ENCODE measurements around the gene PRMT9.

Gene PRMT9

GRCh38 chr4:147683717-147684700 lies at the start of gene PRMT9:
TSS of gene PRMT9 (minus strand) at chr4:147684163. CDS start at chr4:147683987, 176 bp downstream.
- DNase-seq (ENCODE audit: low read depth in 2 of 2): peak; percentile 74 to 76

- DNase-seq (ENCODE audit: low read depth in 2 of 2): no peak
These were observed 48.7 kb upstream of the PRMT9 start for GRCh38 chr4:147732518-147733235.

GRCh38 chr4:147731580-147732517 lies 47.9 kb upstream of the PRMT9 start, which contains the start of gene ARHGAP10:
TSS of gene ARHGAP10 (plus strand) at chr4:147732088. CDS start at chr4:147732302, 214 bp downstream.
- peak; percentile 42 to 50 for DNase-seq (ENCODE audit: low read depth in 2 of 2)

DNA sequence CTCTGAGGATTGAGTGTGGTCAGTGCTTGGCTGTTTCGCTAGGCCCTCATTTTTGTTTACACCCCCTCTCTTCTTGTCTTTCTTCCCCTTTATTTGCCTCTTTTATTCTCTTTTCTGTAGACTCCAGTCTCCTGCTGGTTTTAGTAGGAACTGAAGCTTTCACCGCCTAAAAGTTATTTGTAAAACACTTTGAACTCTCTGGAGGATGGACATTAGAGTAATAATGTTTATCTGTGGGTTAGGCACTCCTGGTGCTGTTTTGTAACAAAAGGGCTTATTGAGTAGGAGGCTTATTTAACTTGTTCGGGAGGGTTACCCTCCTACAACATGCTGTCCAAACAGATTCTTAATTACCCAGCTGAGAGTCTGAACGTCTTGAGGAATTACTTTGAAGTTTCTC lies 46.4 kb upstream of the PRMT9 start:
- no peak for DNase-seq (ENCODE audit: low read depth in 2 of 2)

GRCh38 chr4:147727476-147728028 lies 43.6 kb upstream of the PRMT9 start:
- DNase-seq (ENCODE audit: low read depth in 2 of 2): no peak

DNA sequence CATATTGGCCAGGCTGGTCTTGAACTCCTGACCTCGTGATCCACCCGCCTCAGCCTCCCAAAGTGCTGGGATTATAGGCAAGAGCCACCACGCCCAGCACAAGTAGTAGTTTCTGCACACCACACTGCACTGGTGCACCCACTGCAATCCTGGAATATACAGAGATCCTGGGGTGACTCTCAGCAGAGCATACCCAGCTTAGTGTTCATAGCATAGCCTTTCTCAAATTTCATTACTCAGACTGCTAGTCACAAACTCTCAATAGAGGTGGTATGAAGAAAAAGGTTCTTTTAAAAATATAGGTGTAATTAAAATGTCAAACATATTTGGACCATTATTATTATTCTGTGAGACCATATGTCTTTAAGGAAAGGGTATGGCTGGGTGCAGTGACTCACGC lies 41.7 kb upstream of the PRMT9 start:
- no peak for DNase-seq (ENCODE audit: low read depth in 2 of 2)

DNA sequence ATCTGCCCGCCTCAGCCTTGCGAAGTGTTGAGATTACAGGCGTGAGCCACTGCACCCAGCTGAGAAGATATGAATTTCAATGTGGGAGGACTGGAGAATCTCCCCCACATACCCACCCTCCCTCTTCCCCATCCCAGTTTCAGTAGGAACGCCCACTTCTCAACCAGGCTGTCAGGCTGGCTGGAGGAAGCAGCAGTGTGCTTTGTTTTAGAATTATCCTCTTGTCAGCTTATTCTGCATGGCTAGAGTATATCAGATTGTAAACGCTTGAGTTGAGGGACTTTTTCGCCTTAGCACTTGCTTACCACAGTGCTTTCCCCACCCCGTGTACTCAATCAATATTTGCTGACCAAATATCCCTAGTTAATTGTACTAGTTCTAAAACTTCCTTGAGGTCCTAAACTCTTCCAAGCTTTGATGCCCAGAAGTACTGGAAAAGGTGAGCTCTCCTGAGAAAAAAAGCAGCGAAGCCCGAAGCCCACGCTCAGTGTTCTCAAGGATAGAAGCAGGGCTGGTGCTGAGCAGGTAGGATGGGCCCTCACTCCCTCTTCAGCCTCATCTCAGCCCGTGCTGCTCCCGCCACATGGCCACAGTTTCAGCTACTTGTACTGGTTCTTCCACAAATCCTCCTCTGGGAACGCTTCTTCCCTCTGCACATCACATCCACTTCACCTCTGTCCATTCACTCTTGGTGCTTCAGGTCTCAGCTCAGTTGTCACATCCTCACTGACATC lies 40.7 kb upstream of the PRMT9 start:
- no peak for DNase-seq (ENCODE audit: low read depth in 2 of 2)

- no peak for DNase-seq (ENCODE audit: low read depth in 2 of 2)
These were observed 39.4 kb upstream of the PRMT9 start for GRCh38 chr4:147723326-147723725.

GRCh38 chr4:147717878-147718277 lies 33.9 kb upstream of the PRMT9 start:
- DNase-seq (ENCODE audit: low read depth in 2 of 2): no peak

GRCh38 chr4:147714575-147715401 lies 30.8 kb upstream of the PRMT9 start:
- DNase-seq (ENCODE audit: low read depth in 2 of 2): no peak

GRCh38 chr4:147709999-147710398 lies 26.0 kb upstream of the PRMT9 start:
- no peak for DNase-seq (ENCODE audit: low read depth in 2 of 2)

GRCh38 chr4:147707892-147708672 lies 24.1 kb upstream of the PRMT9 start:
- peak in 1 of 2 donors; percentile 31 for DNase-seq (ENCODE audit: low read depth in 2 of 2)

GRCh38 chr4:147704846-147705245 lies 20.9 kb upstream of the PRMT9 start:
- DNase-seq (ENCODE audit: low read depth in 2 of 2): no peak

- no peak for DNase-seq (ENCODE audit: low read depth in 2 of 2)
These were observed 12.9 kb upstream of the PRMT9 start for GRCh38 chr4:147696866-147697265.

- DNase-seq (ENCODE audit: low read depth in 2 of 2): no peak
These were observed 9.3 kb upstream of the PRMT9 start for GRCh38 chr4:147693218-147693617.

- no peak for DNase-seq (ENCODE audit: low read depth in 2 of 2)
These were observed 7.9 kb upstream of the PRMT9 start for GRCh38 chr4:147691820-147692219.

- no peak for DNase-seq (ENCODE audit: low read depth in 2 of 2)
These were observed 5.1 kb upstream of the PRMT9 start for GRCh38 chr4:147689067-147689466.

- DNase-seq (ENCODE audit: low read depth in 2 of 2): no peak
These were observed 773 bp downstream of the PRMT9 start for GRCh38 chr4:147683188-147683591.

DNA sequence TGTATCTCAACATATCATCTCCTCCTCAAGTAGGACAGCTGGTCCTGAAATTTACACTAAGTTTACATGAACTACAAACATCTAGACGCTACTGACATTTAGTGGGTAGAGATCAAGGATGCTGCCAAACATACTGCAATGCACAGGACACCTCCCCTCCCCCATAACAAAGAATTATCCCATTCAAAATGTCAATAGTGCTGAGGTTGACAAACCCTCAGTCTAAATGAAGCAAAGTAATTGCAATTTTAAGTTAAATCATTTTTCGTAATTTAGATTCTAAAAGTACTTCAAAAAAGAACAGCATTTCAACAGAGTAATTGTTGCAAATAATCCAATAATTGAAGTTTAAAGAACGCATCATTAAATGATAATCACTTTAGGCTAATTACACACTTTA lies 1.2 kb downstream of the PRMT9 start:
- no peak for DNase-seq (ENCODE audit: low read depth in 2 of 2)
